Activated naive CD4-positive, alpha-beta T cell treated with anti-CD3 and anti-CD28 coated beads, Interleukin-2, amount 50 U/mL, for 24 hours (primary cell): ENCODE measurements around the gene HNRNPDL.
A peak's percentile ranks its signal among the peaks of the same experiment; 100 is the strongest.

Experiments
- H3K27ac Mint-ChIP-seq: one replicate; pipeline ENCODE4 v1.8.0; 2021; ENCODE audit warnings: mild to moderate bottlenecking, mixed read lengths
- H3K27me3 Mint-ChIP-seq: one replicate; pipeline ENCODE4 v1.8.0; 2021; ENCODE audit warnings: mixed read lengths
- H3K36me3 Mint-ChIP-seq: one replicate; pipeline ENCODE4 v1.8.0; 2021; ENCODE audit warnings: mixed read lengths
- H3K4me1 Mint-ChIP-seq: one replicate; pipeline ENCODE4 v1.8.0; 2021; ENCODE audit warnings: mixed read lengths
- H3K4me3 Mint-ChIP-seq: one replicate; pipeline ENCODE4 v1.8.0; 2021; ENCODE audit warnings: mild to moderate bottlenecking, mixed read lengths
- H3K9me3 Mint-ChIP-seq: one replicate; pipeline ENCODE4 v1.8.0; 2021; ENCODE audit warnings: mixed read lengths

Gene HNRNPDL

DNA sequence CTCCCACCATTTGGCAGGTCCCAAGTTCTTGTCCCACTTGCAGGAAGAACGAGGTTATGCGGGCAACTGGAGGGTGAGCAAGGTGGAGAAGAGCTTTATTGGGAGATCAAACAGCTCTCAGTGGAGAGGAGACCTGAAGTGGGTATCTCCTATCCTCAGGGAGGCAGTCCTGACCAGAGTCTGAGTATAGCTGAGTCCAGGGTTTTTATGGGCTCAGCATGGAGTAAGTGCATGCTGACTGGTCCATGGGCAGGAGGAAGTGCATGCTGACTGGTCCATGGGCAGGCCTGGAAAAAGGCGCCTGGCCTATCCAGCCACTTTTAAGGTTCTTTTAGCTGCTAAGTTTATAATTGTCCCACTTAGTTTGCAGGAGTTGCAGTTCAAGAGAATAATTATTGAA is 49.0 kb downstream of the HNRNPDL start:
- H3K36me3 Mint-ChIP-seq = peaks cover 2% of the 10 kb centered on the region
- H3K4me1 Mint-ChIP-seq = peaks cover 27% of the 10 kb centered on the region
- H3K9me3 Mint-ChIP-seq = no peaks in the 10 kb centered on the region
- no peaks in the 10 kb centered on the region for H3K27me3 Mint-ChIP-seq
- no peak overlapping the region for H3K4me3 Mint-ChIP-seq
- H3K27ac Mint-ChIP-seq = no peak overlapping the region

DNA sequence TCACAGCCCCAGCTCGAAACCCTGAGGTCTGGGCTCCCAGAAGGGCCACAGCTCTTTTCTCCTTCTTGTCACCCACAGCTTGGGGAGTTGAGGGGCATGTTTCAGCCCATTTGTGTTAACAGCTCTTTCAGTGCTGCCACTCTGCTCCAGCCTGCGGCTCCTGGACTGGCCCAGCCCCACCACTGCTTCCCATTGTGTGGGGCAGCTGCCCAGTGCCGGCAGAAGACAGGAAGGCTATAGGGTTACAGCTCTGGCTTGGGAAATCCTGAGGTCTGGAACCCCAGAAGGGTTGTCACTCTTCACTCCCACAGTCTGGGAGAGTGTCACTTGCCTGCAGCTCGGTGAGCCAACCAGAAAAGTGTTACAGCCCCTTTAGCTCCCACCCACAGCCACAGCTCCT is 49.4 kb downstream of the HNRNPDL start:
- Mint-ChIP-seq H3K4me1 (peaks cover 31% of the 10 kb centered on the region), H3K27me3 (no peaks in the 10 kb centered on the region), H3K27ac (no peak overlapping the region), H3K4me3 (no peak overlapping the region), H3K36me3 (peaks cover 2% of the 10 kb centered on the region), H3K9me3 (no peaks in the 10 kb centered on the region)

- peaks cover 36% of the 10 kb centered on the region for H3K4me1 Mint-ChIP-seq
- H3K36me3 Mint-ChIP-seq = peaks cover 2% of the 10 kb centered on the region
- H3K9me3 Mint-ChIP-seq = no peaks in the 10 kb centered on the region
- no peak overlapping the region for H3K4me3 Mint-ChIP-seq
- no peaks in the 10 kb centered on the region for H3K27me3 Mint-ChIP-seq
- no peak overlapping the region for H3K27ac Mint-ChIP-seq
These were observed 49.9 kb downstream of the HNRNPDL start for GRCh38 chr4:82380344-82380743.

DNA sequence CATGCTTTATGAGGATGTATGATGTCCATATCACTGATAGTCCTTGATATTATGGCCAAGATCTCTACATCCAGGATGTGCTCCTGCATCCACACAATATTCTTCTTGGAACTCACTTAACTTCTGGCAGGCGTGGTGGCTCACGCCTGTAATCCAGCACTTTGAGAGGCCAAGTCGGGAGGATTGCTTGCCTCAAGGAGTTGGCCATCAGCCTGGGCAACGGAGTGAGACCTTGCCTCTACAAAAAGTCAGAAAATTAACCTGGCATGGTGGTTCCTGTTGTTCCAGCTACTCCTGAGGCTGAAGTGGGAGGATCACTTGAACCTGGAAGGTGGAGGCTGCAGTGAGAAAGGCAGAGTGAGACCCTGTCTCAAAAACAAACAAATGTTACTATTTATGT is 54.2 kb downstream of the HNRNPDL start:
- peaks cover 30% of the 10 kb centered on the region for H3K4me1 Mint-ChIP-seq
- no peaks in the 10 kb centered on the region for H3K27me3 Mint-ChIP-seq
- H3K36me3 Mint-ChIP-seq = peaks cover 22% of the 10 kb centered on the region
- H3K27ac Mint-ChIP-seq = no peak overlapping the region
- H3K9me3 Mint-ChIP-seq = no peaks in the 10 kb centered on the region
- H3K4me3 Mint-ChIP-seq = peak overlapping the region; percentile 98

GRCh38 chr4:82373816-82374625 is 56.2 kb downstream of the HNRNPDL start, which contains the start of gene HNRNPD:
Gene HNRNPD (minus strand): TSS chr4:82373991. CDS start chr4:82373678, 313 bp downstream.
- peaks cover 30% of the 10 kb centered on the region for H3K36me3 Mint-ChIP-seq
- peak within 1 kb of the TSS; percentile 98 for H3K4me3 Mint-ChIP-seq
- peak within 1 kb of the TSS; percentile 100 for H3K27ac Mint-ChIP-seq
- no peaks in the 10 kb centered on the region for H3K9me3 Mint-ChIP-seq
- H3K27me3 Mint-ChIP-seq = no peaks in the 10 kb centered on the region
- peaks cover 43% of the 10 kb centered on the region for H3K4me1 Mint-ChIP-seq

GRCh38 chr4:82373486-82373815 is 56.8 kb downstream of the HNRNPDL start:
- peak overlapping the region; percentile 100 for H3K27ac Mint-ChIP-seq
- peaks cover 30% of the 10 kb centered on the region for H3K36me3 Mint-ChIP-seq
- no peaks in the 10 kb centered on the region for H3K9me3 Mint-ChIP-seq
- H3K4me1 Mint-ChIP-seq = peaks cover 45% of the 10 kb centered on the region
- no peaks in the 10 kb centered on the region for H3K27me3 Mint-ChIP-seq
- peak overlapping the region; percentile 98 for H3K4me3 Mint-ChIP-seq
